Thyroid gland (tissue), 4 donors: ENCODE data around the gene TECTB.

ENCODE experiments used
- CTCF ChIP-seq, 6 experiments: fragments of 200-600 bp in 3 of 6; fragments of 450-650 bp in 3 of 6; sonication (generic) in 3 of 6; IDR thresholded peaks; one replicate each; pipeline ENCODE4 v1.5.1; 2016 to 2019; ENCODE audit warnings: antibody characterized with exemption in 6 of 6, mild to moderate bottlenecking in 2 of 6, inconsistent platforms in 1 of 6, moderate library complexity in 1 of 6
- POLR2A ChIP-seq, 2 donors: fragments of 450-650 bp; IDR thresholded peaks; one replicate each; pipeline ENCODE4 v1.6.1; 2017; ENCODE audit warnings: antibody characterized with exemption in 2 of 2, mild to moderate bottlenecking in 2 of 2, moderate library complexity in 1 of 2

- TF ChIP-seq CTCF (IDR thresholded peaks at IDR 0.05): no peak
- TF ChIP-seq POLR2A (IDR thresholded peaks at IDR 0.05): no peak
These were observed 24.9 kb downstream of the TECTB start for GRCh38 chr10:112308125-112308502.
